ENCODE results near the gene CAMKK2. TPM values are rescaled to one million over a fixed set of nuclear protein-coding genes. Genes with fewer than 3 reads are reported as not detected.
"Not testable (repeated sequence)": the region's sequence is repeated elsewhere in the genome, so short reads cannot be mapped to it uniquely, and the experiment has no call there.

Gene CAMKK2
- total RNA-seq, 4 donors from 2014 or later: 26.0 to 40.3 (median 30.3) TPM

- ATAC-seq: no peak
- Histone ChIP-seq H3K9me3 (no peaks in the 10 kb centered on the region), H3K27me3 (no peaks in the 10 kb centered on the region), H3K4me3 (no peak overlapping the region), H3K27ac (peak overlapping the region in 2 of 4 donors; percentile 43 to 51), H3K4me1 (peaks cover 0 to 74% (median 22%) of the 10 kb centered on the region in 3 donors), H3K36me3 (no peaks in the 10 kb centered on the region)
- WGBS, 2 donors (ENCODE audit: low coverage in 1 of 2): 86 to 96% methylated on average over 4 to 6 of the region's 6 CpGs
- no peak for TF ChIP-seq POLR2AphosphoS5 (IDR thresholded peaks at IDR 0.05)
- no peak for TF ChIP-seq EP300 (IDR thresholded peaks at IDR 0.05)
- TF ChIP-seq CTCF (IDR thresholded peaks at IDR 0.05): no peak
- TF ChIP-seq POLR2A (IDR thresholded peaks at IDR 0.05): no peak
These were observed 12.7 kb downstream of the CAMKK2 start for GRCh38 chr12:121283841-121284240.

- no peaks in the 10 kb centered on the region for H3K27me3 ChIP-seq
- peak overlapping the region in 1 of 4 donors; percentile 43 for H3K27ac ChIP-seq
- no peak for ATAC-seq
- 100% methylated on average over 1 of the region's 5 CpGs for WGBS, 2 donors (ENCODE audit: low coverage in 1 of 2)
- no peaks in the 10 kb centered on the region for H3K9me3 ChIP-seq
- no peaks in the 10 kb centered on the region for H3K36me3 ChIP-seq
- no peak for TF ChIP-seq EP300 (IDR thresholded peaks at IDR 0.05)
- no peak for TF ChIP-seq CTCF (IDR thresholded peaks at IDR 0.05)
- TF ChIP-seq POLR2A (IDR thresholded peaks at IDR 0.05): no peak
- TF ChIP-seq POLR2AphosphoS5 (IDR thresholded peaks at IDR 0.05): no peak
- H3K4me3 ChIP-seq: no peak overlapping the region
- H3K4me1 ChIP-seq: peaks cover 0 to 74% (median 21%) of the 10 kb centered on the region in 3 donors
These were observed 13.1 kb downstream of the CAMKK2 start for GRCh38 chr12:121283388-121283787.

DNA sequence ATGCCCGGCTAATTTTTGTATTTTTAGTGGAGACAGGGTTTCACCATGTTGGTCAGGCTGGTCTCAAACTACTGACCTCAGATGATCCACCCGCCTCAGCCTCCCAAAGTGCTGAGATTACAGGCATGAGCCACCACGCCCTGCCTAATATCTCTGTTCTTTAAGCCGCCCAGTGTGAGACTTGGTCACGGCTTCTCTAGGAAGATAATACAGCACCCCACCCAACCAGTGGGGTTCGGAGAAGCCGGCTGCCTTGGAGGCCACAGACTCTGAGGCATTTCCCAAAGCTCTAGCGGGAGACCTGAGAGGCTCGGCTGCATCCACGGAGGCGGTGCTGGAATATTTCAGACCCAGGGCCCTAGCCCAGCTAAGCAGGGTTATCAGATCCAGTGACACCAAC lies 13.6 kb downstream of the CAMKK2 start:
- H3K9me3 ChIP-seq, H3K27me3 ChIP-seq, ATAC-seq, H3K4me3 ChIP-seq, H3K36me3 ChIP-seq: not testable (repeated sequence)
- Histone ChIP-seq H3K27ac (peak overlapping the region in 2 of 4 donors; percentile 43 to 54), H3K4me1 (peaks cover 0 to 70% (median 17%) of the 10 kb centered on the region in 3 donors)
- 83 to 100% methylated on average over 1 of the region's 11 CpGs for WGBS, 2 donors (ENCODE audit: low coverage in 1 of 2)

- 48 to 65% methylated on average over 8 of the region's 10 CpGs for WGBS, 2 donors (ENCODE audit: low coverage in 1 of 2)
- H3K36me3 ChIP-seq: no peaks in the 10 kb centered on the region
- no peak for ATAC-seq
- TF ChIP-seq EP300 (IDR thresholded peaks at IDR 0.05) (no peak), CTCF (IDR thresholded peaks at IDR 0.05) (no peak), POLR2AphosphoS5 (IDR thresholded peaks at IDR 0.05) (no peak), POLR2A (IDR thresholded peaks at IDR 0.05) (no peak)
- peak overlapping the region in 3 of 4 donors; percentile 33 to 54 (median 43) for H3K27ac ChIP-seq
- H3K27me3 ChIP-seq: no peaks in the 10 kb centered on the region
- no peaks in the 10 kb centered on the region for H3K9me3 ChIP-seq
- no peak overlapping the region for H3K4me3 ChIP-seq
- peaks cover 0 to 63% (median 17%) of the 10 kb centered on the region in 3 donors for H3K4me1 ChIP-seq
These were observed 14.3 kb downstream of the CAMKK2 start for GRCh38 chr12:121282072-121282742.

DNA sequence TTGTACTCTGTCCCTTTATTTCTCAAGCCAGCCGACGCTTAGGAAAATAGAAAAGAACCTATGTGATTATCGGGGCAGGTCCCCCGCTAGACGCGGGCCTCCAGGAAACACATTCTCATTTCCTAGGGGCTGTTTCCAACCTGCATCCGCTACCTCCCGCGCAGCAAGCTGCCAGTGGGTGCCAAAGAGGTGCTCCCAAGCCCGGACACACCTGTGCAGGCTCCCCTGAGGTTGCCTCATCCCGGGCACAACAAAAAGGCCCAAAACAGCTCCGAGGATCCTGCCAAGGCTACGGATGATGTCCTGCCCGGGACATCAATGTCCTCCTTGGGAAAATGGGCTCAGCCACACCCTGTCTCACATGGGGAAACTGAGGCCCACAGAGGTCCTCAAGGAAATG lies 15.4 kb downstream of the CAMKK2 start:
- H3K27ac ChIP-seq: peak overlapping the region in 1 of 4 donors; percentile 54
- H3K36me3 ChIP-seq, H3K27me3 ChIP-seq, H3K4me3 ChIP-seq, ATAC-seq, H3K9me3 ChIP-seq: not testable (repeated sequence)
- 93 to 100% methylated on average over 2 to 9 of the region's 14 CpGs for WGBS, 2 donors (ENCODE audit: low coverage in 1 of 2)
- H3K4me1 ChIP-seq: peaks cover 0 to 59% (median 17%) of the 10 kb centered on the region in 3 donors

- 87 to 94% methylated on average over 4 to 7 of the region's 11 CpGs for WGBS, 2 donors (ENCODE audit: low coverage in 1 of 2)
- H3K9me3 ChIP-seq, ATAC-seq, H3K27me3 ChIP-seq, H3K27ac ChIP-seq, H3K4me3 ChIP-seq, H3K36me3 ChIP-seq: not testable (repeated sequence)
- H3K4me1 ChIP-seq: peaks cover 0 to 58% (median 17%) of the 10 kb centered on the region in 3 donors
These were observed 16.0 kb downstream of the CAMKK2 start for GRCh38 chr12:121280531-121280930.
